ENCODE data around the gene TUBGCP6.

The TUBGCP6 gene

GRCh38 chr22:50289942-50290630 lies 45.3 kb upstream of the TUBGCP6 start:
- peaks cover 10 to 65% (median 37%) of the 10 kb centered on the region in 4 donors for H3K4me1 ChIP-seq
- no peaks in the 10 kb centered on the region for H3K9me3 ChIP-seq
- TF ChIP-seq, protein P1, sequence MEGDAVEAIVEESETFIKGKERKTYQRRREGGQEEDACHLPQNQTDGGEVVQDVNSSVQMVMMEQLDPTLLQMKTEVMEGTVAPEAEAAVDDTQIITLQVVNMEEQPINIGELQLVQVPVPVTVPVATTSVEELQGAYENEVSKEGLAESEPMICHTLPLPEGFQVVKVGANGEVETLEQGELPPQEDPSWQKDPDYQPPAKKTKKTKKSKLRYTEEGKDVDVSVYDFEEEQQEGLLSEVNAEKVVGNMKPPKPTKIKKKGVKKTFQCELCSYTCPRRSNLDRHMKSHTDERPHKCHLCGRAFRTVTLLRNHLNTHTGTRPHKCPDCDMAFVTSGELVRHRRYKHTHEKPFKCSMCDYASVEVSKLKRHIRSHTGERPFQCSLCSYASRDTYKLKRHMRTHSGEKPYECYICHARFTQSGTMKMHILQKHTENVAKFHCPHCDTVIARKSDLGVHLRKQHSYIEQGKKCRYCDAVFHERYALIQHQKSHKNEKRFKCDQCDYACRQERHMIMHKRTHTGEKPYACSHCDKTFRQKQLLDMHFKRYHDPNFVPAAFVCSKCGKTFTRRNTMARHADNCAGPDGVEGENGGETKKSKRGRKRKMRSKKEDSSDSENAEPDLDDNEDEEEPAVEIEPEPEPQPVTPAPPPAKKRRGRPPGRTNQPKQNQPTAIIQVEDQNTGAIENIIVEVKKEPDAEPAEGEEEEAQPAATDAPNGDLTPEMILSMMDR (IDR thresholded peaks at IDR 0.05): no peak
- peaks cover 47 to 60% (median 53%) of the 10 kb centered on the region in 3 donors for H3K36me3 ChIP-seq
- intact Hi-C loops (cut with DNase I; ENCODE audit: low total_unique reads): no loop called here
- H3K27me3 ChIP-seq: no peaks in the 10 kb centered on the region
- DNase-seq: no peak
- no peak overlapping the region for H3K27ac ChIP-seq
- H3K4me3 ChIP-seq: no peak overlapping the region

DNA sequence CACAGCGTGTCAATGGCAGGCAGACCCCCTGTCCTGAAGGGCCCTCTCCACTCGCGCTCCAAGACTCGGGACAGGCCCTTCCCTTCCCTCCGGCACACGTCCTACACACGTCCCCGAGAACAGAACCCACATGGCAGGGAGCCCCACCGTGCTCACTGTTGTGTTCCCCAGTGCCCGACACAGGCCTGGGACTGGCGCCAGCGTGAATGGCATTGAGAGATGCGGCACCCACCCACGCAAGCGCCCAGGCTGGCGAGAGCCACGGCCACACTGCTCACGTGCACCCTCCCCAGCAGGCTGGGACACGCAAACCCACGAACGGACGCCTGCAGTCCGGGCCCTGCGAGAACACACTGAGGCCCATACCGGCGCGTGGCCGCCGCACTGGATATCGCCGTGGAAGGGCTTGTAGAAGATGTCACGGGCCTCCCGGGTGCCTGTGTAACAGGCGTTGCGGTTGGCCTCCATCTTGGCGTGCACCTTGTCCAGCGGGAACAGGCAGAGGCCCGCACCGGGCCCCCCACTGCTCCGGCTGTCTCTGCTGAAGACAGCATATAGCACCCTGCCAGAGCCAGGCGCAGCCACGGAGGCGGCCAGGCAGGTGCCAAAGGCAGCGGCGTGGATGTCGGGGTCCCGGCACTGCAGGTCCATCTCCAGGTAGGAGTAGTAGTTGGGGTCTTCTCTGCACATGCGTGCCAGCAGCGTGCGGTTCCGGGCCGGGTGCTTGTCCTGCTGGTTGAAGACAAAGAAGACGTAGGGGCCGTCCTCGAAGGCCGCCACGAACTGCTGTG lies 44.5 kb upstream of the TUBGCP6 start:
- Histone ChIP-seq H3K4me3 (no peak overlapping the region), H3K27ac (no peak overlapping the region), H3K36me3 (peaks cover 49 to 68% (median 59%) of the 10 kb centered on the region in 3 donors), H3K4me1 (peaks cover 10 to 58% (median 31%) of the 10 kb centered on the region in 4 donors), H3K27me3 (no peaks in the 10 kb centered on the region), H3K9me3 (no peaks in the 10 kb centered on the region)
- intact Hi-C loops (cut with DNase I; ENCODE audit: low total_unique reads): no loop called here
- TF ChIP-seq, protein P1 (IDR thresholded peaks at IDR 0.05): no peak
- no peak for DNase-seq

DNA sequence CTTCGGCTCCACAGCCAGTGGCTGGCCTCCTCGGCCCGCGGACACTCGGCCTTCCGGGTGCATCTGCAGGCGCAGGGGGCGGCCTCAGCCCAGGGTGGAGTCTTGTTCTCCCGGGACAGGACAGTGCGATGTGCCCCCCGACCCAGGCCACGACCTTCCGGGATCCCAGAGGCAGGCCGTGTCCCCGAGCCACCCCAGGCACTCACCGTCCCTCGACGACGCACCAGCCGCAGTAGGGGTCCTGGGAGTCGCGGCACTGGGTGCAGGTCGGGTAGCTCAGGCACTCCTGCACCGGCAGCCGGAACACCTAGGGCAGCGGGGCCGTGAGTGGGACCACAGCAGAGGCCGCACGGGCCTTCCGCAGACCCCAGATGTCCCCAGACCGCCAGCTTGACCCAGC lies 42.9 kb upstream of the TUBGCP6 start:
- intact Hi-C loops (cut with DNase I; ENCODE audit: low total_unique reads): no loop called here
- DNase-seq: no peak
- H3K27ac ChIP-seq: no peak overlapping the region
- no peak overlapping the region for H3K4me3 ChIP-seq
- peaks cover 2 to 46% (median 15%) of the 10 kb centered on the region in 4 donors for H3K4me1 ChIP-seq
- TF ChIP-seq, protein P1 (IDR thresholded peaks at IDR 0.05): no peak
- no peaks in the 10 kb centered on the region for H3K27me3 ChIP-seq
- no peaks in the 10 kb centered on the region for H3K9me3 ChIP-seq
- peaks cover 65 to 84% (median 75%) of the 10 kb centered on the region in 3 donors for H3K36me3 ChIP-seq

GRCh38 chr22:50286701-50287318 lies 42.0 kb upstream of the TUBGCP6 start:
- TF ChIP-seq, protein P1 (IDR thresholded peaks at IDR 0.05): no peak
- Histone ChIP-seq H3K27ac (no peak overlapping the region), H3K36me3 (peaks cover 75 to 93% (median 84%) of the 10 kb centered on the region in 3 donors), H3K4me3 (no peak overlapping the region), H3K9me3 (no peaks in the 10 kb centered on the region), H3K4me1 (peaks cover 0 to 48% (median 7%) of the 10 kb centered on the region in 4 donors), H3K27me3 (no peaks in the 10 kb centered on the region)
- intact Hi-C loops (cut with DNase I; ENCODE audit: low total_unique reads): no loop called here
- DNase-seq: no peak

DNA sequence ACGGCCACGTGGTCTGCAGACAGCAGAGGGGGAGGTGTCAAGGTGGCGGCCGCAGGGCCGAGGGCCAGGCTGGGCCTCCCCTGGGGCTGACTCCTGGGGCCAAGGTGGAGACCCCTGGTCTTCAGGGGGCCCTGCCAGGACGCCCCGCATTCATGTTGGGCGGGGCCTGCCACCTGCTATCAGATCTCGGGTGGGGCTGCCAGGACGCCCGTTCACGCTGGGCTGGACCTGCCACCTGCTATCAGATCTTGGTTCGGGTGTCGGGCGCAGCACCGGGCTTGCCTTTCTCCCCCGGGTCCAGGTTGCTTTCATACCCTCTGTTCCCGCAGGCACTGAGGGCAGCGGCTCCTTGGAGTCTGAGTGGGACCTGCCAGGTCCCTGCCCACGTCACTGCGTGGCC lies 41.5 kb upstream of the TUBGCP6 start:
- peaks cover 80 to 98% (median 90%) of the 10 kb centered on the region in 3 donors for H3K36me3 ChIP-seq
- H3K4me3 ChIP-seq: no peak overlapping the region
- TF ChIP-seq, protein P1 (IDR thresholded peaks at IDR 0.05): no peak
- DNase-seq: no peak
- no peak overlapping the region for H3K27ac ChIP-seq
- peaks cover 0 to 47% (median 4%) of the 10 kb centered on the region in 4 donors for H3K4me1 ChIP-seq
- no peaks in the 10 kb centered on the region for H3K9me3 ChIP-seq
- intact Hi-C loops (cut with DNase I; ENCODE audit: low total_unique reads): no loop called here
- H3K27me3 ChIP-seq: no peaks in the 10 kb centered on the region

Data from tibial artery (tissue), 4 donors.